Stimulated activated effector memory CD8-positive, alpha-beta T cell treated with anti-CD3 and anti-CD28 coated beads, Interleukin-12 subunit alpha, Interleukin-12 subunit beta, amount 100 ng/mL, for 72 hours (primary cell): ENCODE measurements around the gene LGALS7.
A peak's percentile ranks its signal among the peaks of the same experiment; 100 is the strongest.
"Not testable (repeated sequence)": the region's sequence is repeated elsewhere in the genome, so short reads cannot be mapped to it uniquely, and the experiment has no call there.

Experiments used
- ATAC-seq: fragments of 150-1000 bp; cut with Tn5 transposase; 2 replicates; pipeline ENCODE4 v1.10.0; 2021
- DNase-seq, 2 donors: peaks; one replicate each; pipeline ENCODE4 v3.0.0; 2021 to 2022; ENCODE audit warnings: low spot score in 2 of 2
- H3K27ac Mint-ChIP-seq: one replicate; pipeline ENCODE4 v1.8.0; 2022; ENCODE audit warnings: mild to moderate bottlenecking, mixed read lengths
- H3K36me3 Mint-ChIP-seq: one replicate; pipeline ENCODE4 v1.8.0; 2022; ENCODE audit warnings: mild to moderate bottlenecking, mixed read lengths
- H3K4me1 Mint-ChIP-seq: one replicate; pipeline ENCODE4 v1.8.0; 2022; ENCODE audit warnings: mixed read lengths
- H3K4me3 Mint-ChIP-seq: one replicate; pipeline ENCODE4 v1.8.0; 2022; ENCODE audit warnings: mild to moderate bottlenecking, mixed read lengths
- H3K9me3 Mint-ChIP-seq: one replicate; pipeline ENCODE4 v1.8.0; 2022; ENCODE audit warnings: mixed read lengths

LGALS7 gene

DNA sequence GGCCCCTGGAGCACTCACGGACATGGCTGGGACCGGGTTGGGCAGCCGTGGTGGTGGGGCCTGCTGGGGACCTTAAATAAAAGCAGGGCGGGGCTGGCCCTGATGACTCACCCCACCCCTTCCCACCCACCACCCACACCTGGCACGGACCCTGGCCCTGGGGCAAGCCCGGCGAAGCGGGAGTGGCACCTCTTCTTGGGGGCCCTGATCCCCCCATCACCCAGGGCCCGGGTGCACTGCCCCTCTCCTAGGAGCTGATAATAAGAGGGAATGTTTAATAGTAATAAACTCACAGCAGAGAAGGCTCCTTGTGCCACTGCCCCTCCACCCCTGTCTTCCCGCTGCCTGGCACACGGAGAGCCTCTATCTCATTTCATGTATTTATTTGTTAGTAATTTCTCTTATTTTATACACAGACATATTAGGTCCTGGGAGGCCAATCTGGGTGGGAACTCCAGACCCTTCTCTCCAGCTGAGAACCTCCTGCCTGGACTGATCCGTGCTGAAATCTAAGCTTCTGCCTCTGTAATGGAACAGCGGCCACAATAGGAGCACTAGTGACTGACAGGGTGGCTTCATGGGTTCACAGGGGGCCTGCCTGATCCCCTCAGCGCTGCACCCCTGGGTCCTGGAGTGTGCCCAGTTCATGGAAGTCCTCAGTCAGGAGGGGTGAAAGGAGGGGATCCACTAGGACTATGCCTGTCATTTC is at the start of gene LGALS7:
TSS of gene LGALS7 (minus strand) at position 49 of the 709 bp plus-strand sequence. CDS start at position 24, 25 bp downstream.
- no peak within 1 kb of the TSS for H3K4me3 Mint-ChIP-seq

DNA sequence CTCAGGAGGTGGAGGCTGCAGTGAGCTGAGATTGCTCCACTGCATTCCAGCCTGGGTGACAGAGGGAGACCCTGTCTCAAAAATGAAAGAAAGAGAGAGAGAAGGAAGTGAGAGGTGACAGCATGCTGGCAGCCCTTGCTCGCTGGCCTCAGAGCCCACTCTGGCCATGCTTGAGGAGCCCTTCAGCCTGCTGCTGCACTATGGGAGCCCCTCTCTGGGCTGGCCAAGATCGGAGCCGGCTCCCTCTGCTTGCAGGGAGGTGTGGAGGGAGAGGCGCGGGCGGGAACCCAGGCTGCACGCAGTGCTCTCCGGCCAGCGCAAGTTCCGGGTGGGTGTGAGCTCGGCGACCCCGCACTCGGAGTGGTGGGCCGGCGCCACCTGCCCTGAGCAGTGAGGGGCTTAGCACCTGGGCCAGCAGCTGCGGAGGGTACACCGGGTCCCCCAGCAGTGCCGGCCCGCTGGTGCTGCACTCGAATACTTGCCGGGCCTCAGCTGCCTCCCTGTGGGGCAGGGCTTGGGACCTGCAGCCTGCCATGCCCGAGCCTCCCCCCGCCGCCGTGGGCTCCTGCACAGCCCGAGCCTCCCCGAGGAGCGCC is 48.0 kb upstream of the LGALS7 start:
- not testable (repeated sequence) for H3K9me3 Mint-ChIP-seq
- peaks cover 68% of the 10 kb centered on the region for H3K36me3 Mint-ChIP-seq

More for the DNA sequence above, at the start of gene LGALS7:
- Mint-ChIP-seq H3K9me3 (no peaks in the 10 kb centered on the region), H3K36me3 (no peaks in the 10 kb centered on the region), H3K4me1 (peaks cover 7% of the 10 kb centered on the region), H3K27ac (no peak within 1 kb of the TSS)
- ATAC-seq (no peak), DNase-seq (no peak)

DNA sequence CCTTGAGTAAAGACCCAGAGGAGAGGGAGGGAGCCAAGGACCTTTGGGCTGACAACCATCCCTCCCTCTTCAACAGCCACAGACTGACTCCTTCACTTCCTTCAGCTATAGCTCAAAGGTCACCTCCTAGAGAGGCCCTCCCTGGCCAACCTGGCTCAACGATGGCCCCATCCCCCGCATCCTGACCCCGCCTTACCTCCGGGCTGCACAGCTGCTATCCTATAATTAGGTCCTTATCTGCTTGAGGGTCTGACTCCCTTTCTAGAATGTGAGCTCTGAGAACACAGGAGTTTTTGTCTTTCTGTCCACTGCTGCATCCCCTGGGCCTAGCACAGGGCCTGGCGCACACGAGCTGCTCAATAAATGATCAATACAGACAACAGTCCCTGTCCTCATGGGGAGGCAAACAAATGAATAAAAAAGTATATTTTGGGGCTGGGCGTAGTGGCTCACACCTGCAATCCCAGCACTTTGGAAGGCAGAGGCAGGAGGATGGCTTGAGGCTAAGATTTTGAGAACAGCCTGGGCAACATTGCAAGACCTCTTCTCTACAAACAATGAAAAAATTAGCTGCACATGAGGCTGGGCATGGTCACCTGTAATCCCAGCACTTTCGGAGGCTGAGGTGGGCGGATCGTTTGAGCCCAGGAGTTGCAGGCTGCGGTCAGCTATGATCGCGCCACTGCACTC is 46.1 kb upstream of the LGALS7 start:
- H3K36me3 Mint-ChIP-seq: peaks cover 74% of the 10 kb centered on the region
- H3K4me1 Mint-ChIP-seq: peaks cover 11% of the 10 kb centered on the region
- peak overlapping the region; percentile 29 for H3K27ac Mint-ChIP-seq

More for the DNA sequence above, 48.0 kb upstream of the LGALS7 start:
- Mint-ChIP-seq H3K27ac (peak overlapping the region; percentile 86), H3K4me1 (peaks cover 16% of the 10 kb centered on the region)
- not testable (repeated sequence) for H3K4me3 Mint-ChIP-seq, ATAC-seq, DNase-seq

DNA sequence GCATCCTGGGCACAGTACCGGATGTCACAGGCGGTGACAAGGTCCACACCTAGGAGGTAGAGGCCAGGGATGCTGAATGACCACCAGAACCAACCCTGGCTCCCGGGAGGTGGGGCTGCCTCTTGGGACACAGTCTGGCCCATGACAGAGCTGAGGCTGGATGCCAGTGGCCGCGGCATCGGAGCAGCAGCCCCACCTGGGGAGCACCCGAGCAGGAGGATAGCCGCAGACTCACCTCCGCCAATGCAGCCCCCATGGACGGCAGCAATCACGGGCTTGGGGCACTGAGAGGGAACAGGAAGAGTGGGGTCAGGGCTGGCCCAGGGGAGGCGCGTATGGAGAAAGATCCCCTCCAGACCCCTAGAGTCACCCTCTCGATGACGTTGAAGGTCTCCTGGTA is 43.8 kb upstream of the LGALS7 start:
- Mint-ChIP-seq H3K36me3 (peaks cover 53% of the 10 kb centered on the region), H3K4me3 (no peak overlapping the region), H3K9me3 (no peaks in the 10 kb centered on the region), H3K27ac (peak overlapping the region; percentile 65), H3K4me1 (peaks cover 6% of the 10 kb centered on the region)
- ATAC-seq (no peak), DNase-seq (no peak)

More for the DNA sequence above, 46.1 kb upstream of the LGALS7 start:
- no peaks in the 10 kb centered on the region for H3K9me3 Mint-ChIP-seq
- no peak for DNase-seq
- no peak for ATAC-seq
- H3K4me3 Mint-ChIP-seq: no peak overlapping the region

DNA sequence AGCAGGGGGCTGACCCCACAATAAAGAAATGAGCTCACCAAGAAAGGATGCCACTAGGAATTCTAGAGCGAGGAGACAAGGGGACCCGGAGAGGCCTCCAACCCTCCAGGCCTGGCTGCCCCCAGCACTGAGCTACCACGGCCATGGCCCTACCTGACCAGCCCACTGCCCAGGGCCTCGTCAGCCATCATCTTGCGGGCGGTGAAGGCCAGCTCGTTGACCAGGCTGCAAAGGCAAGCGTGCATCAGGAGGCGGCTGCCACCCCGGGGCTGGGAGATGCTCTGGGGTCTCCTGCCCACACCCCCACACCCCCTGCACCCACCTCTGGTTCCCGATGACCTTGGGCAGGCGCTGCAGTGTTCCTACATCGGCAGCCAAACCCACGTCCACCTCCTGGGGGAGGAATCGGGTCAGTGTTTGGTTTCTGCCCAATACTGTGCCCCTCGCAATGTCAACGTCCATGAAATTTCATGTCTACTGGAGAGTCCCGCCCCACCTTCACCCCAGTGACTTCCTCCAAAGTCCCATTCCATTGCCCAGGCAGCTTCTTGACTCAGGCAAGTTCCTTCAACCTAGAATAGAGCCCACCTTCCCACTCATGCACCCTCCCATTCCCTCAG is 42.9 kb upstream of the LGALS7 start:
- peak overlapping the region; percentile 65 for H3K27ac Mint-ChIP-seq
- DNase-seq: no peak
- ATAC-seq: no peak
- peaks cover 6% of the 10 kb centered on the region for H3K4me1 Mint-ChIP-seq
- no peak overlapping the region for H3K4me3 Mint-ChIP-seq
- H3K9me3 Mint-ChIP-seq: no peaks in the 10 kb centered on the region
- peaks cover 52% of the 10 kb centered on the region for H3K36me3 Mint-ChIP-seq

DNA sequence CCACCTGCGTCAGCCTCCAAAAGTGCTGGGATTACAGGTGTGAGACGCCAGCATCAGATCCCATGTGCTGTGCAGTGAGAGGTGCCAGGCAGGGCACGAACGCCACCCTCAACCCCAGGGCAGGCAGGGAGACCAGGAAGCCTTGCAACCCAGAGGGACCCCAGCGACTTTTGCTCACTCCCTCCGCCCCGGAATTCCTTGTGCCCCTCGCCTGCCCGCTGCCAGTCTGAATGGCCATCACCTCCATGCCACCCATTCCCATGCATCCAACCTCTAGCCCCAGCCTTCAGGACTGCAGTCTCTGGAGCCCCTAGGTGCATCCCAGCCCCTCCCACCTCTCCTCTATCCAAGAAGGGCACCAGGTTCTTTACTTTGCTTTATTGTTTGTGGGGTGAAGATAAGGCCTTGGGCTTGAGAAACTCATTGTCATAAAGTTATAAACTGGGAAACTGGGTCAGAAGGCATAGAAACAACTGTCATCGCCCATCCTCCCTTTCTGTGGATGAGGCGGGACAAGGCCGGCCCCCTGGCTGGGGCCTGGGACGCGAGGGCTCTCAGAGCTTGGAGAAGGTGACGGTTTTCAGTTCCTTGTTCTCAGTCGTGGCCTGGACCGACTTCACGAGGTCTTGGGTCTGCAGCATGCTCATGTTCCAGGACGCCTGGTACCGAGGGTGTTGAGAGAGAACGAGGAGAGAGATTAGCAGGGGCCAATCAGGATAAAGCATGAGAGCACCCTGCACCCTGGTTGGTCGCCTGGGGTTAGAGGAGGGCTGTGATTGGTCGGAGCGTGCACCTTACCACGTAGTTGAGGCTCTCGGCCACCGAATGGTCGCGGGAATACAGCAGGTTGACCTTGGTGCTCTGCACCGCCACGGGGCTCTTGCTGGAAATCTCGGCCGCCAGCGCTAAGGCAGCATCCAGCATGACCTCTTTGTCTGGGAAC is 42.0 kb upstream of the LGALS7 start:
- DNase-seq: no peak
- peaks cover 43% of the 10 kb centered on the region for H3K36me3 Mint-ChIP-seq
- ATAC-seq: no peak
- H3K9me3 Mint-ChIP-seq: no peaks in the 10 kb centered on the region
- H3K4me1 Mint-ChIP-seq: no peaks in the 10 kb centered on the region
- no peak overlapping the region for H3K27ac Mint-ChIP-seq
- no peak overlapping the region for H3K4me3 Mint-ChIP-seq

DNA sequence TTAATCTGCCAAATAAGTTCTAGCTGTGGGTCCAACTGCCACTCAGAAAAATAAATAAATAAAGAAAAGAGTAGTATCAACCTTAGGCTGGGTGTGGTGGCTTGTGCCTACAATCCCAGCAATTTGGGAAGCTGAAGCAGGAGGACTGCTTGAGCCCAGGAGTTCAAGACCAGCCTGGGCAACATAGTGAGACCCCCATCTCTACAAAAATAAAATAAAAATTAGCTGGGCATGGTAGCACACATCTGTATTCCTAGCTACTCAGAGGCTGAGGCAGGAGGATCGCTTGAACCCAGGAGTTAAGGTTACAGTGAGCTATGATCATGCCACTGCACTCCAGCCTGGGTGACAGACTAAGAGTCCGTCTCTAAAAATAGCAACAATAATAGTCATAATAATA is 40.6 kb upstream of the LGALS7 start:
- not testable (repeated sequence) for DNase-seq, ATAC-seq, H3K9me3 Mint-ChIP-seq, H3K4me3 Mint-ChIP-seq, H3K4me1 Mint-ChIP-seq
- Mint-ChIP-seq H3K27ac (peak overlapping the region; percentile 48), H3K36me3 (peaks cover 33% of the 10 kb centered on the region)

DNA sequence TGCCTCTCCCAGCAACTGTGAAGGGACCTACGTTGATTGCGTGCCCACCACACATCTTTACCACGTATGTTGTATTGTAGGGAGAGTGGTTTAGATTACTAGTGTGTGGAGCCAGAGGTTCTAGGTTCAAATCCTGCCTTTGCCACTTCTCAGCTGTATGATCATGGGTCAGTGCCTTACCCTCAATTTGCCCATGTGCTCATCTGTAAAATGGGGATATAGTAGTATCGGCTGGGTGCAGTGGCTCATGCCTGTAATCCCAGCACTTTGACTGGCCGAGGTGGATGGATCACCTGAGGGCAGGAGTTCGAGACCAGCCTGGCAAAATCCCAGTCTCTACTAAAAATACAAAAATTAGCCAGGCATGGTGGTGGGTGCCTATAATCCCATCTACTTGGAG is 40.0 kb upstream of the LGALS7 start:
- H3K4me1 Mint-ChIP-seq: no peaks in the 10 kb centered on the region
- no peak for DNase-seq
- H3K36me3 Mint-ChIP-seq: peaks cover 32% of the 10 kb centered on the region
- no peak overlapping the region for H3K4me3 Mint-ChIP-seq
- no peaks in the 10 kb centered on the region for H3K9me3 Mint-ChIP-seq
- H3K27ac Mint-ChIP-seq: peak overlapping the region; percentile 48
- no peak for ATAC-seq

DNA sequence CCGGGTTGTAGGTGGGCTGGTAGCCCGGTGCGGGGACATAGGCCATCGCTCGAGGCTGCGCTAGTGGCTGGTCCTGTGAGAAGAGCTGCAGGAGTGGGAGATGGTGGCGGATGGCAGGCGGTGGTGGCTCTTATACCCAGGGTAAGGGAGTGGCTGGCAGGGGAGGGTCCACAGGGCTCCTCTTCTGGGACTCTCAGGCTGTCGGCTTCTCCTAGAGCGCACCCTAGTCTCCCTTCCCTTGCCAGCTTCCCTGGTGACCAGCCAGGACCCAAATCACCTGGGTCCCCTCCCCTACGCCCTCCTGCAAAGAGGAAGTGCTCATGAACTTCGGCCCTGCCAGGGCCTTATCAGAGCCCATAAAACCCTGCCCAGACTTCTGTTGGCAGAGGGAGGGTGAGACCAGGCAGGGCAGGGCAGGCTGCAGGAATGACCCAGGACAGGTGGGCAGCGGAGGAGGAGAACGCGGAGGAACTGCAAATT is 39.6 kb upstream of the LGALS7 start, which contains the start of gene LGALS4:
TSS of gene LGALS4 (minus strand) at position 105 of the 480 bp plus-strand sequence. CDS start at position 46, 59 bp downstream.
- peaks cover 29% of the 10 kb centered on the region for H3K36me3 Mint-ChIP-seq
- H3K27ac Mint-ChIP-seq: peak within 1 kb of the TSS; percentile 48
- H3K9me3 Mint-ChIP-seq: no peaks in the 10 kb centered on the region
- H3K4me3 Mint-ChIP-seq: no peak within 1 kb of the TSS
- H3K4me1 Mint-ChIP-seq: no peaks in the 10 kb centered on the region
- DNase-seq (no peak), ATAC-seq (peak; percentile 32)

DNA sequence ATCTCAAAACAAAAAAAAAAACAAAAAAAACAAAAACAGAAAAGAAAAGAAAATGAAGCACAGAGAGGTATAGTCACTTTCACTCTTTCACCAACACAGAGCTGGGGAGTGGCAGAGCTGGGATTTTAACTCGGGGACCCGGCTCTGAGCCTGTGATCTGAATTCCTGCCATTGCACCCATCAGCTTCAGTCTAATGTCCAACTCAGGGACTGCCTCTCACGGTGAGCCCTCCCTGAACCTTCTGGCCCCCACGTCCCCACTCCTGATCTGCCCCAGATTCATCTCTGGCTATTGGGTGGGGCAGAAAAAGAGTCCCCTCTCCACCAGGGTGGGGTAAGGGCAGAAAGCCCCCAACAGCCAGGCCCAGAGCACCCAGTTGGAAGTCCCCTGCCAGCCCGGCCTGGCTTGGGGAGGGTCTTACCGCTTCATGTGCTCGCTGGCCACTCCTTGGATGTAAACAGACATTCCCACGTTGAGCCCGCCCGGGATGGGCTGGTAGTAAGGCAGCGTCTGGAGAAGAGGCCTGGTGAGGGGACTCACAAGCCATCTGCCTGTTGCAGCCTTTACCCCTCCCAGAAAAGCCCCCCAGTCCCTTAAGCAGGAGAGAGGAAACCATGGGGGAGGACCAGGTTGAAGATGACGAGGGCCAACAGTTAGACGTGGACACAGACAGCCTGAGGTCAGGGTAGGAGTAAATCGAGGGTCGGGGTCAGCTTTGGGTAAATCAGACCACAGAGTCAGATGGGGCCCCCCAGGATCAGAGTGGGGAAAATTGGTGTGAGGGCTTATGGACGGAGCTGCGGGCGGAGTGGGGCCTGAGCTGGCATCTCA is 38.9 kb upstream of the LGALS7 start:
- Mint-ChIP-seq H3K27ac (peak overlapping the region; percentile 29), H3K4me1 (no peaks in the 10 kb centered on the region), H3K36me3 (peaks cover 22% of the 10 kb centered on the region), H3K9me3 (no peaks in the 10 kb centered on the region), H3K4me3 (no peak overlapping the region)
- DNase-seq: no peak
- ATAC-seq: no peak

DNA sequence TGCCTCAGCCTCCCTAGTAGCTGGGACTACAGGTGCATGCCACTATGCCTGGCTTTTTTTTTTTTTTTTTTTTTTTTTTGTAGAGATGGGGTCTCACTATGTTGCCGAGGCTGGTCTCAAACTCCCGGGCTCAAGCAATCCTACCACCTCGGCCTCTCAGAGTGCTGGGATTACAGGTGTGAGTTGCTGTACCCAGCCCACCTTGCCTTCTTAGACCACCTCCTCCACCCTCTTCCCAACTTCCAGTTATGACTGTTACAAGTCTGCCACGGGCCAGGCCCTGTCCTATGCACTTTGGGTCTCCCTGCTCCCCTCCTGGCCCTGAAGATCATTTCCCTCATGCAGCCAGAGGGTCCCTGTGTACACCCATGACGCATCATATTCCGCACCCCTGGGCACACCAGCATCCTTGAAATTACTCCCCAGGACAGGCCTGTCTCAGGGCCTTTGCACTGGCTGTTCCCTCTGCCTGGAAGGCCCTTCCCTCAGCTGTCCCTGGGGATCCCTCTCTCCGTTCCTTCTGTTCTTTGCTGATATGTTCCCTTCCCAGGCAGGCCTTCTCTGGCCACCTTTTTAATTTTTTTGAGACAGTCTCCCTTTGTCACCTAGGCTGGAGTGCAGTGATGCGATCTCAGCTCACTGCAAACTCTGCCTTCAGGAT is 36.4 kb upstream of the LGALS7 start:
- ATAC-seq: no peak
- H3K4me3 Mint-ChIP-seq: no peak overlapping the region
- H3K27ac Mint-ChIP-seq: no peak overlapping the region

DNA sequence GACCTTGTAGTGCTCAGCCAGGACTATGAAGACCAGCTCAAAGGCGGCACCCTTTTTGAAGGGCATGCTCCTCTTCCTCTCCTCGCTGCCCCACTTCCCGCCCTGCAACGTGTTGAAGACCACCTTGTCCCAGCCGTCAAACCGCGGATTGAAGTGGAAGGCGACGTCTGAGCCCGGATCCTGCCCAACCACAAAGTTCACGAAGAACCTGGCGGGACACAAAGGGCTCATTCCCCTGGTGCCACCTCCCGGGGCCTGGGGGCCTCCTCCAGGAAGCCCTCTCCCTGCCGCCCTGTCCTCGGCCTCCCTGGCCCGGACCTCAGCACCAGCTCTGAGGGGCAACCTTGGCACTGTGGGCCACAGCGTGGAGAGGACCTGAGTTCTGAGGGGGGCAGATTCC is 35.4 kb upstream of the LGALS7 start:
- Mint-ChIP-seq H3K4me3 (no peak overlapping the region), H3K9me3 (no peaks in the 10 kb centered on the region), H3K4me1 (peaks cover 7% of the 10 kb centered on the region), H3K36me3 (no peaks in the 10 kb centered on the region), H3K27ac (no peak overlapping the region)
- ATAC-seq (no peak), DNase-seq (no peak)

More for the DNA sequence above, 36.4 kb upstream of the LGALS7 start:
- H3K9me3 Mint-ChIP-seq: no peaks in the 10 kb centered on the region
- no peak for DNase-seq
- H3K36me3 Mint-ChIP-seq: peaks cover 2% of the 10 kb centered on the region
- peaks cover 7% of the 10 kb centered on the region for H3K4me1 Mint-ChIP-seq

DNA sequence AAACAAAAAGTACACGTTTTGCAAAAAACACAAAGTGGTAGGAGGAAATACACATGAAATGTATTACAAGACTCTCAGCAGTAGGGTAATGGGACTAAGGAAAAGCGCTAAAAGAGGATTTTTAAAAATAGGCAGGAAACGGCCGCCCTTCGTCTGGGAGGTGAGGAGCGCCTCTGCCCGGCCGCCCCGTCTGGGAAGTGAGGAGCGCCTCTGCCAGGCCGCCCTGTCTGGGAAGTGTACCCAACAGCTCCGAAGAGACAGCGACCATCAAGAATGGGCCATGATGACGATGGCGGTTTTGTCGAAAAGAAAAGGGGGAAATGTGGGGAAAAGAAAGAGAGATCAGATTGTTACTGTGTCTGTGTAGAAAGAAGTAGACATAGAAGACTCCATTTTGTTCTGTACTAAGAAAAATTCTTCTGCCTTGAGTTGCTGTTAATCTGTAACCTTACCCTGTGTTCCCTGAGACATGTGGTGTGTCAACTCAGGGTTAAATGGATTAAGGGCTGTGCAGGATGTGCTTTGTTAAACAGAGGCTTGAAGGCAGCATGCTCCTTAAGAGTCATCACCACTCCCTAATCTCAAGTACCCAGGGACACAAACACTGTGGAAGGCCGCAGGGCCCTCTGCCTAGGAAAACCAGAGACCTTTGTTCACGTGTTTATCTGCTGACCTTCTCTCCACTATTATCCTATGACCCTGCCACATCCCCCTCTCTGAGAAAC is 34.2 kb upstream of the LGALS7 start:
- not testable (repeated sequence) for H3K27ac Mint-ChIP-seq

More for the DNA sequence above, 34.2 kb upstream of the LGALS7 start:
- not testable (repeated sequence) for H3K9me3 Mint-ChIP-seq, ATAC-seq, H3K4me1 Mint-ChIP-seq, H3K4me3 Mint-ChIP-seq, DNase-seq, H3K36me3 Mint-ChIP-seq
